HTERT RPE-1 (cell line): ENCODE measurements around the gene HIVEP3.
"Not testable (repeated sequence)": the region's sequence is repeated elsewhere in the genome, so short reads cannot be mapped to it uniquely, and the experiment has no call there.

ENCODE experiments used
- in situ Hi-C: fragments of 300-500 bp; cut with MboI; formaldehyde crosslinking; loops from 4 replicates; pipeline ENCODE4 v1.14.3; 2020; ENCODE audit warnings: low sequenced_read_pairs

Gene HIVEP3

GRCh38 chr1:41918450-41919043 lies at the start of gene HIVEP3:
Gene HIVEP3, minus strand, starts transcription at chr1:41918922.
- in situ Hi-C loops: no loop called here

DNA sequence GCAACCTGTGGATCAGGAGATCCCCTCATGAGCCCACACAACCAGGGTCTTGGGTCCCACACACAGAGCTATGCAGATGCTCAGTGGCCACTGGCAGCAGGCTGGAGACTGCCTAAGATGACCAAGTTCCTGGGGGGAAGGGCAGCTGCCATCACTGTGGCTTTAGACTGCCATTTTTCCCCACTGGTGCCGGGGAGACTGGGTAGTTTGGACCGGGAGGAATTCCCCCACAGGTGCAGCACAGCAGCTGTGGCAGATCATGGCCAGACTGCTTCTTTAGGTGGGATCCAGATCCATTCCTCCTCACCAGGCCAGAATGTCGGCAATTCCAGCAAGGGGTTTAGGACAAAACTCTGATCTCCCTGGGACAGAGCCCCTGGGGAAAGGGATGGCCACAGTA lies 45.7 kb upstream of the HIVEP3 start:
- in situ Hi-C loops: no loop called here

DNA sequence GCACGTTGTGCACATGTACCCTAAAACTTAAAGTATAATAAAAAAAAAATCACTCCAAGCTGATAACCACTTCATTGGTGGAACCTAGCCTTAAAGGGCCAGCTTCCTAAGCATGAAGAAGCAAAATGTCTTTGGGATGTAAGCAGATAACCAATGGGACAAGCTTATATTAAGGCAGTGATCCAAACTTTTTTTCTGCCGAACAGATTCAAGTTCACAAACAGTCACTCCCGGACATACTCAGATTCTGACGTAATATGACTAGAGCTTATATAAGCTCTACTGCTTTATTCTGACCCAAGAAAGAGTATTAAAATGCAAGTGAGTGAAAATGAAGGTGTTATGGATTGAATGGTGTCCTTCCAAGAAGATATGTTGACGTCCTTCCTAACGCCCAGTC lies 44.9 kb upstream of the HIVEP3 start:
- in situ Hi-C loops: no loop called here

DNA sequence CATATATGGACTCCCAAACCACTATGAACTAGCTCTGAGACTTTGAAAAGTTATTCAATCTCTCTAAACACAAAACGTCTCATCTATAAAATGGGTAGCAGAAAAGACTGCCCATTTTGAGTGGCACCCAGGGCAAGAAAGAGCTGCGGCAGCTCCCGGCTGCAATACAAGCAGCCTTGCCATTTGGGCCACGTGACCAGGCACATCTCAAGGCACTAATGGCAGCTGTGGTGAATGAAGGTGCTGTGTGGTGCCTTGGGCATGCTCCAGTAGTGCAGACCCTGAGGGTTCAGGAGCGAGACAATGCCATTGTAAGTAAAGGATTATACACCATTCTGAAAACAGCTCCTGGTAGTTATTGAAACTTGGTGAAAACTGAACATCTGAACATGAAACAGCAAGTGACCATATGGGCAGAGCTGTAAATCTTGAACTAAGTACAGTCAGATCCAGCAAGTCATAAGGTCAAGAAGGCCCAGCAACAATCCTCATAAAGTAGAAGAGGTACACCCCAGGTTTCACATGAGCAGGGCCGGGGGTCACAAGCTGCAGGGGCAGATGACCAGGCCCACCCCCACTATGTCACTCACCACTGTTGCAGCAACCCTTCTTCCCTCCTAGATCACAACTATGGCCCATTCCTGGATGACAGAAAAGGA lies 39.4 kb upstream of the HIVEP3 start:
- in situ Hi-C loops: no loop called here

DNA sequence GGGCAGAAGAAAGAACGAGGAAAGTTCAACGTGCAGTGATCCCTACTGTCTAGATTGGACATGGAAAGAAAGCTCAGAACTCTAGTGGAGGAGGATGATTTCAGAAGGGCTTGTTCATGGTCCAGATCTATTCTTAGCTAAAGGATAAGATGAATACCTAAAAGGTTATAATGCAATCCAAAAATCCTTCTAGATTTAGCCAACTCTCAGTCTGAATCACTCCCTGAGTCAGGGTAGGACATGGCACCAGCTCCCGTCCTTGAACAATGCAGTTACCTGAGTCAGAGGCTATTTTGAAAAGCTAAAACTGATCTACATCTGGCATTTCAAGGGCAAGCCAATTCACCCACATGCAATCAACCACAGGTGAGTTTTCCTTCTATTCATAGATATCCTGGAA lies 38.8 kb upstream of the HIVEP3 start:
- in situ Hi-C loops: no loop called here

DNA sequence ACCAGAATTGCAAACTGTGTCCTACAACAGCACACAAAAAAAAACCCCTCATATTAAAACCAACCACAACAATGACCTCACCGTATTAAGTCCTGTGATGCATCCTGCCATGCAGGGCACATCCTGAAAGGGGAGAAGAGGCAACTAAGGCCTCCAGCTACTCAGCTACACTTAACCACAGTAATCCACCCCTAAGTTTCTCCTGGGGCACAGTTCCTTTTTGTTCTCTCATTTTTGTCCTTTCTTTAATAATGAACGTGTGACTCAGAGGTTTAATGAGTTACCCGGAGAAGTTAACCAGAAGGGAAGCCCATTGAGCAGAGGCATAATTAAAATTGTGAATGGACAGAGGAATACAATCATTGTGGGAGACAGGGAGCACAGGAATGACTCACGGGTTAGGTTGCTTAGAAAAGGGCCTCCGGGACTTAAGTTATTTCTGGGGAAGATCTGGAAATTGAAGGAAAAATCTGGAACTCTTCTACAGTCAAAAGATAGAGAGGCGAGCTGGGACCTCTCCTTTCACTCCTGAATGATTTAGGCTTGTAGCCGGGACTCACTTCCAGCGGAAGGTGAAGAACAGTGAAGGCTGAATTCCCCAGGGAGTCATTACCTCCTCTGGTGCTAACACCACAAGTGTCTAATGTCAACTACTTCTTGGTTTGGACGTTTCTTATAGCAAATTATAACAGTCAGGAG lies 36.9 kb upstream of the HIVEP3 start:
- in situ Hi-C loops: no loop called here

GRCh38 chr1:41954533-41954944 lies 35.8 kb upstream of the HIVEP3 start:
- in situ Hi-C loops: no loop called here

DNA sequence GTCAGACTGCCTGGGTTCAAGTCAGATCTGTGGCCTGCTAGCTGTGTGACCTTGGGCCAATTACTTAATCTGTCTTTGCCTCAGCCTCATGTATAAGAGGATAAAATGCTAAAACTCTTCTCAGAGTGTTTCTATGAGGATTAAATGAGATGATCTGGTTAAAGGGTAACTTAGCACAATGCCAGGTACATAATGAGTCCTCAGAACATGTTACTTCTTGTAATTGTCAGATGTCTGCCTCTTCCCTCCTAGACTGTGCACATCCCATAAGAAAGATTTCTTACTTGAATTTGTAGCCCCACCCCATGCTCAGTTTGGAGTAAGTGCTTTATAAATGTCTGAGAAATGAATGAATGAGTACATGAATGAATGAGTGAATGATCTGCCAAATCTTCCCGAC lies 34.6 kb upstream of the HIVEP3 start:
- in situ Hi-C loops: no loop called here

DNA sequence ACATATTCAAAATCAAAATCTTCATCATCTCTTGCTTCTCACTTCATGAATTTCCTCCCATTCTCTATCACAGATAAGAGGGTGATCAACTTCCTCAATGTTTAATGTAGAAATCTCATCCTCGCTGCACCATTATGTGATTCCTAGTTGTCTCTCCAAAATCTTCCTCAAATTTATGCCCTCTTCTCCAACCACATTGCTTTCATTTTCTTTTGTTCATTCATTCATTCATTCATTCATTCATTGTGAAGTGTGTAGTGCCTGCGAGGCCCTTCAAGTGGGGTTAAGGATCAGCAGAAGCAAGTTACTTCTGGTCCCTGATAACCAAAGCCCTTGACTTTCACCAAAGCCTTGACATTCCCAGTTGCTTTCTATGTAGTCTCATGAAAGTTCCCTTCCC lies 33.5 kb upstream of the HIVEP3 start:
- in situ Hi-C loops: no loop called here

GRCh38 chr1:41951492-41951891 lies 32.8 kb upstream of the HIVEP3 start:
- in situ Hi-C loops: not testable (repeated sequence)

DNA sequence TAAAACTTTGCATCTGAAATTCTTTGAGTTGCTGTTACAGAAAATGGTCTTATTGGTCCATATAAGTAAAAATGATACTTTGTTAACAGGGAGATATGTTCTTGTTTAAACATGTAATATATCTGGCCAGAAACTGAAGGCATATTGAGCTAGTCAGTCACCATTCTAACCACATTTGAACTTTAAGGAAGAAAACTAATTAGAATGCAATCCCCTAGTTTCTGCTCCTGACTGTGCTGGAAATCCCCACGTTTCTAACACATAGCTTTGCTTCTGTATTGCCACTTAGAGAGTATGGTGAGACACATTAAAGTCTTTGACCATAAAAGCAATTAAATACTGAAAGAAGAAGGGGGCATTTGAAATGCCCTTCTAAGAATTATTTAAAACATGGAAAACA lies 32.1 kb upstream of the HIVEP3 start:
- in situ Hi-C loops: no loop called here

DNA sequence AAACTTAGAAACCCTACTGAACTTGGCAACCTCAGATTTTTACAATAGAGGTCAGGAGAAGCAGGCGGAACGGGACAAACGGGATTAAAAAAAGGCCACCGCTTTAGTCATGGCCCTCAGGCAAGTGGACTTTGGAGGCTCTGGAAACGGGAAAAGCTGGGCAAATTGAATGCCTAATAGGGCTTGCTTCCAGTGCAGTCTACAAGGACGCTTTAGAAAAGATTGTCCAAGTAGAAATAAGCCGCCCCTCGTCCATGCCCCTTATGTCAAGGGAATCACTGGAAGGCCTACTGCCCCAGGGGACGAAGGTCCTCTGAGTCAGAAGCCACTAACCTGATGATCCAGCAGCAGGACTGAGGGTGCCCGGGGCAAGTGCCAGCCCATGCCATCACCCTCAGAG lies 27.2 kb upstream of the HIVEP3 start:
- in situ Hi-C loops: not testable (repeated sequence)

GRCh38 chr1:41943717-41944116 lies 25.0 kb upstream of the HIVEP3 start:
- in situ Hi-C loops: no loop called here

- in situ Hi-C loops: no loop called here
These were observed 23.6 kb upstream of the HIVEP3 start for GRCh38 chr1:41942278-41942677.

- in situ Hi-C loops: no loop called here
These were observed 22.7 kb upstream of the HIVEP3 start for GRCh38 chr1:41941381-41941780.

- in situ Hi-C loops: no loop called here
These were observed 20.5 kb upstream of the HIVEP3 start for GRCh38 chr1:41939194-41939593.

GRCh38 chr1:41936107-41936506 lies 17.4 kb upstream of the HIVEP3 start:
- in situ Hi-C loops: no loop called here

GRCh38 chr1:41935226-41935625 lies 16.5 kb upstream of the HIVEP3 start:
- in situ Hi-C loops: no loop called here

DNA sequence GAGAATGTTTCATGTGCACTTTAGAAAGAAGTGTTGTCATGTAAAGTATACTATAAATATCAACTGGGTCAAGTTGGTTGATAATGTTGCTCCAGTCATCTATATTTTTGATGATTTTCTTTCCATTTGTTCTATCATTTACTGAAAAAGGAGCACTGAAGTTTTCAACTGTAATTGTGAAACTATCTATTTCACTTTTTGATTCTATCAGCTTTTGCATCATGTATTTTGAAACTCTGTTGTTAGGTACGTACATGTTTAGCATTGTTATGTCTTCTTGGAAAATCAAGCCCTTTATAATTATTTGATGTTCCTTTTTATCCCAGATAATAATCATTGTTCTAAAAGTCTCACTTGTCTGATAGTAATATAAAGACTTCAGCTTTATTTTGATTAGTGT lies 14.4 kb upstream of the HIVEP3 start:
- in situ Hi-C loops: no loop called here

DNA sequence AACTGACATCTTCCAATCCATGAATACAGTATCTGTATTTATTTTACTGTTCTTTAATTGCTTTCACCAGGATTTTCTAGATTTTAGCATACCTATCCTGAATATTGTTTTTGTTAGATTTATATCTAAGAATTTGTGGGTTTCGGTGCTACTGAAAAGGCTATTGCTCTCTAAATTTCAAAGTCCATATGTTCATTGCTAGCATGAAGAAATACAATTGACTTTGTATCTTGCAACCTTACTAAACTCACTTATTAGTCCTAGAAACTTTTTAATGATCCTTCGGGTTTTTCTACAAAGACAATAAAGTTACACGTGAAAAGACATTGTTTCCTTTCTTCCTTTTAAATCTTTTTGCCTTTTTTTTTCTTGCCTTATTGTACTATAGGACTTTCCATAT lies 12.9 kb upstream of the HIVEP3 start:
- in situ Hi-C loops: no loop called here

GRCh38 chr1:41927118-41927517 lies 8.4 kb upstream of the HIVEP3 start:
- in situ Hi-C loops: no loop called here

DNA sequence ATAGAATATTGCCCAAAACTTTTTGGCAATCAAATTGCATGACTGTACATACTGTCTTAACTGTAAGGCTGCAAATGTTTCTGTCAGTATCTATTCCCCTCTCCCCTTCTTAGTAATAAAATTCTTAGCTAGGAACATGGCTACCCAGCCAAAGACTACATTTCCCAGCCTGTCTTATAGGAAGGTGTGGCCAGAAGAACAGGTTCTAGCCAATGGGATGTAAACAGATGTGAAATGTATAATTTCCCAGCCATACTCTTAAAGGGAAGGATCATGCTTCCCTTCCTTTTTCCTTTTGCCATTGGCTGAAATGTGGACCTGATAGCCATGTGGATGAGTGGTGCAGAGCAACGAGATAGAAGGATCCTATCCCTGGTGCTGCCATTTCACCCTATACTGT lies 7.0 kb upstream of the HIVEP3 start:
- in situ Hi-C loops: no loop called here
